HTERT RPE-1 (cell line): Measurements from ENCODE around the gene ZBTB8OS.
"Not testable (repeated sequence)": the region's sequence is repeated elsewhere in the genome, so short reads cannot be mapped to it uniquely, and the experiment has no call there.

Source experiments
- in situ Hi-C: fragments of 300-500 bp; cut with MboI; formaldehyde crosslinking; loops from 4 replicates; pipeline ENCODE4 v1.14.3; 2020; ENCODE audit warnings: low sequenced_read_pairs

Gene ZBTB8OS

DNA sequence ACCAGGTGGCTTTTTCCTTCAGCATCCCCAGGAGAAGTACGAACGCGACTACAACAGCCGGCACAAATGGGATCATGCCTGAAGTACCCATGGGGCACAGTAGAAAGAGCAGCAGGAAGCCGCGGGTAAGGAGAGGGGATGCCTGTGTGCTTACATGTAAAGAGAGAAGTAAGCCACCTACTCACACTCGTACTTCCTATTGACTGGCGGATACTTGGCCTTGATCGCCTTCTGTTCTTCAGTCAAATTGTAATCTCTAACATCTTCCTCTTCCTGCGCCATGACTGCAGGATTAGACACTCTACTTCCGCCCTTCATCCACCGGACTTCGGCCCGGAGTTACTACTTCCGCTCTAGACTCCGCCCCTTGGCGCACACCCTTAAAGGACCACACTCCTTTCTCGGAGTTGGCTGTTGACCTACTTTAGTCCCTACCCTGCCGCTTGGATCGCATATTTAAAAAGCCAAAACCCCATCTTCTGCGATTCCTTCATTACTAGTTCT lies at the start of gene ZBTB8OS:
Gene ZBTB8OS, minus strand, starts transcription at position 303 of the 504 bp plus-strand sequence. Its CDS starts 21 bp downstream, at position 282.
- in situ Hi-C loops = no loop called here

DNA sequence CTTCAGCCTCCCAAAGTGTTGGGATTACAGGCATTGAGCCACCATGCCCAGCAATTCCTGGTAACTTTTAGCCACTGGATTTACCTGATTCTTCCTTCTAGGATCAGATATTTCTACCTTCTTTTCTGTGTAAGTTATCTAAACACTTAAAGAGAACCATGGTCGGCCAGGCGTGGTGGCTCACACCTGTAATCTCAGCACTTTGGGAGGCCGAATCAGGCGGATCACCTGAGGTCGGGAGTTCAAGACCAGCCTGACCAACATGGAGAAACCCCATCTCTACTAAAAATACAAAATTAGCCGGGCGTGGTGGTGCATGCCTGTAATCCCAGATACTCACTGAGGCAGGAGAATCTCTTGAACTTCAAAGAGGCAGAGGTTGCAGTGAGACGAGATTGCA lies 46.6 kb upstream of the ZBTB8OS start:
- in situ Hi-C loops = not testable (repeated sequence)

DNA sequence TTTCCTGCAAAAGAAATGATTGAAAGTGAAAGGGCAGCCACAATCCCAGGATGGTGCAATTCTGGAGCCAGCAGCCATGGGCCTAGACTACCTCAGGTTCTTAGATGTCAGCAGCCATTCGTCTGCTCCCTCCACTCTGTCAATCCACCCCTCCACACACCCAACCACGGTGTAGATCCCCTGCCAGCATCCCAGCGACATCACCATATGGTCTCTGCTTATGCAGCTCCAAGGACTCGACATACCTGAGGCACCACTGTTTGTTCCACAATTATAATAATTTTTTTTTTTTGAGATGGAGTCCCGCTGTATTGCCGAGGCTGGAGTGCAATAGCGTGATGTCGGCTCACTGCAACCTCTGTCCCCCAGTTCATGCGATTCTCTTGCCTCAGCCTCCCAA lies 45.7 kb upstream of the ZBTB8OS start:
- in situ Hi-C loops = no loop called here

DNA sequence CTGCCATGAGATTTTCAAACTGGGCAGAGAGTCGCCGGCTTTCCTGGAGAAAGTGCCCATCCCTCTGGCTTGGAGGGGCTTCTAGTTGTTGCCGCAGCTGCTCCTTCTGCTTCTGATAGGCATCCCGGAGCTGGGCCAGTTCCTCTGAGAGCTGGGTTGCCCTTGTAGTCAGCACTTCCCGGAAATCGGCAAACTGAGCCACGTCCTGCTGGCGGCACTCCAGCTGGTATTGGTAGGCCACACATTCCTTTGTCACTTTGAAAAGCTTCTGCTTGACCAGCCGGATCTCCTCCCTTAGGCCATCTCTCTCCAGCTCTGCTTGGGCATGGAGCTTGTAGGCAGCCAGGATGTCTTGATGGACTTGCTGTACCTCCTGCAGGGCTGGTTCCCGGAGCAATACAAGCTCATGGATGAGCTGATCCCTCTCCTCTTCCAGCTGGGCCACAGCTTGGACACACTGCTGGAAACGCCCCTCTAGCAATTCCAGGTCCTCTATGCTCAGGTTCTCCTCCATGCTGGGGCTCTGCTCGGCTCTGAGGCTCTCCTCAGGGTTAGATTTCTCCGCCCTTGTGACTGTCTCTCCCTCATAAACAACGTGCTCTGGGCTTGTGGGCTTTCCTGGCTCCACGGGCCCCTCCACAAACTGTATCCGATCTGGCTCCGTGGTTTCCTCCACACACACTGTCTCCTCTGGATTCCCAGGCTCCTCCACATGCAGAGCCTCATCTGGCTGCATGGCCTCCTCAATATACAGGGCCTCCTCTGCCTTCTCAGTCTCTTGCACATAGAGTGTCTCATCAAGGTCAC lies 45.0 kb upstream of the ZBTB8OS start:
- in situ Hi-C loops = no loop called here

DNA sequence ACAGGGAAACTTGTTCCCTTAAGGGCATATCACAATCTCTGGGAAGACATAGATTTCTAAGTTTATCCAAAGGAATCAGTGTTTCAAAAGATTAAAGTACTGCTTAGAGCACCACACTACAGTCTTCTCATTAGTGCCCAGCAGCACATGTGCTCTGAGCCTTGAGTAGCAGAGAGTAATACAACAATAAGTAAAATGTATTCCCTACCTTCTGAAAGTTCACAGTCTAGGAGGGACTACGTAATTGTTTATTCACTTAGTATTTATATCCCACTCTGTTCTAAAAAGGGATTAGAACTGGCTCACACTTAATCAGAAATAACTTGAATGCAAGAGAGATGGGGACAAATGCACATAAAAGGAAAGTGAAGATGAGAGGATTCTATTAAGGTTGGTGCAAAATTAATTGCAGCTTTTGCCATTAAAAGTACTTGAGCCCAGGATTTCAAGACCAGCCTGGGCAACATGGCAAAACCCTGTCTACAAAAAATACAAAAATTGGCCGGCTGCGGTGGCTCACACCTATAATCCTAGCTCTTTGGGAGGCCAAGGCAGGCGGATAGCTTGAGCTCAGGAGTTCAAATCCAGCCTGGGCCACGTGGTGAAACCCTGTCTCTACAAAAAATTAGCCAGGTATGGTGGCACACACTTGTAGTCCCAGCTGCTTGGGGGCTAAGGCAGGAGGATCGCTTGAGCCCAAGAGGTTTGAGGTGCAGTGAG lies 43.3 kb upstream of the ZBTB8OS start:
- in situ Hi-C loops = no loop called here

DNA sequence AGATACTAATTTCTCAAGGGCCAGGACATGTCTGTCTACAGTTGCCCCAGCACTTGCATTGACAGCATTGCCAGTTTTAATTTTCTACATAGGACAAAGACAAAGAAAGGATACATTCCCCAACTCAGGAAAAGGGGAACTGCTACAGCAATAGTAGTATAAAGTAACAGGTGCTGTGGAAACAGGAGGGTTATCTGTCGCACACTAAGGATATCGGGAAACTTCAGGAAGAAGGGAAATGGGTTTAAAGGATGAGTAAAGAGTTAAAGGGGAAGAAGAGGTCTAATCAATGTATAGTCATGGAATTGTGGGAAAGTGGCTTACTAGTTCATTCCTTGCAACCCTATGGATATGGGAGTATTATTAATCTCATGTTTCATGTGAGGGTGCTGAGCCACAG lies 36.0 kb upstream of the ZBTB8OS start:
- in situ Hi-C loops = no loop called here

DNA sequence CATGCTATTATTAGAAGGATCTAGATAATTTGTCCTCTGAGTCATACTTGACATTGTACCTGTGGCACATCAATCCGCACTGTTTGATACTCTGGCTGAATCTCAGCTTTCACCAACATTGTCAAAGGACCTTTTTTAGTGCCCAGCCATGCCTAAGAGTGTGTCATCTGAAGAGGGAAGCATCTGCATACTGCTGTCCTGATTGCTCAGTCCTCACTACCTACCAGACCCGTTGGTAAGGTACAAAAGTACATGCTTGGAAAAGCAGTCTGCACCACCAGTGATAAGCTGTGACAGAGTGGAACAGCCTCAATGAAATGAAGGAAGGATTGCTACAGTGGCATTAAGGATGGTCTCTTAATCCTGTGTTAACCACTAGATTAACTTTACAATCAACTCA lies 35.1 kb upstream of the ZBTB8OS start:
- in situ Hi-C loops = no loop called here

DNA sequence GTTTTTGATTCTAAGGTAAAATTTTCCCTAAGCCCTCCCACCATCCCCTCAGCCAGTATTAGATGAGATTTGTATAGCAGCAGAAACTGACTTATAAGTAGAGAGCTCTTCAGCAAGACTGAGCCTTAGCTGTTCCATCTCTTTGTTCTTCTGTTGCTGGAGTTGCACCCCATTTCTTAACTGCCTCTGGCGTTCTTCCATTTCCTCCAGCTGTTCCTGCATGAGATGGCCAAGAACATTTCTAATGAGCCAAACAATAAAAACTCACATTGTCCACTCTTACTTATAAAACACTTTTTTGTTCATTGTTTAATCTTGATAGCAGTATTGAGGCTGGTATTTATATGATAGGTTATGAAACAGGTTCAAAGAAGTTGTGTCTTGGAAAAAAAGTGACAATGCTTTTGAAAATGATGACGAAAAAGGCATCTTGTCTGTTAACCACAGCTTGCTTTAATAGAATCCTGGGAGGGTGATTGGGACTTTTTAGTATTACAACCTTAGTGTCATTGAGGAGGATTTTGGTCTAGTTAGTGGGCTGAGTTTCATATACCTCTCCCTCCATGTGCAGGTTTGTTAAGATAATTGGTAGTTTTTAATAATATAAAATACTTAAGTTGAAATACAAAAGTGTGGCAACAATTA lies 33.9 kb upstream of the ZBTB8OS start:
- in situ Hi-C loops = no loop called here

DNA sequence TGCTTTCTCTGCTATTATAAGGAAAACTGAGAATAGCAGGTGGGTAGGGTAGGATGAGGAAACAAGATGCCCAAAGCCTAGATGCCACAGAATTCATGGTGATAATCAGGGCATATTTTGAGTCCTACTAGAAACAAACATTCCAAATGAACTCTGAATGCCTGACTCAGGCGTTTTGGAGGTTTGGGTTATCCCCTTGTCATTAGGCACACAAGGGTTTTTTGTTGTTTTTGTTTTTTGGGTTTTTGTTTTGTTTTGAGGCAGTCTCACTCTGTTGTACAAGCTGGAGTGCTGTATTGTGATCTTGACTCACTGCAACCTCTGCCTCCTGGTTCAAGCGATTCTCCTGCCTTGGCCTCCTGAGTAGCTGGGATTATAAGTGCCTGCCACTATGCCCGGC lies 33.0 kb upstream of the ZBTB8OS start:
- in situ Hi-C loops = no loop called here

DNA sequence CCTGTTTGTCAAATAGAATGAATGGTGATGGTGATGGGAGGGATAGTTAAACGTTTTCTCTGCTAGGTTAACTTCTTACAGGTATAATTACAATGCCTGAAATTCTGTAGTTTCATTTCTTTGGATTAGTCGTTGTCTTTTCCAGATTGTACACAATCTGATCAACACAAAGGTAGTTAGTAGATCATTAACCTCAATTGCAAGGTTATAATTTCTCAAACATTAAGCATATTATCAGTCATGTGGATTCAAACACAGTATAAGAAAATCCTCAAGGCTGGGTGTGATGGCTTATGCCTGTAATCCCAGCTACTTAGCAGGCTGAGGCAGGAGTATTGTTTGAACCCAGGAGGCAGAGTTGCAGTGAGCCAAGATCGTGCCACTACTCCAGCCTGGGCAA lies 31.6 kb upstream of the ZBTB8OS start:
- in situ Hi-C loops = no loop called here

DNA sequence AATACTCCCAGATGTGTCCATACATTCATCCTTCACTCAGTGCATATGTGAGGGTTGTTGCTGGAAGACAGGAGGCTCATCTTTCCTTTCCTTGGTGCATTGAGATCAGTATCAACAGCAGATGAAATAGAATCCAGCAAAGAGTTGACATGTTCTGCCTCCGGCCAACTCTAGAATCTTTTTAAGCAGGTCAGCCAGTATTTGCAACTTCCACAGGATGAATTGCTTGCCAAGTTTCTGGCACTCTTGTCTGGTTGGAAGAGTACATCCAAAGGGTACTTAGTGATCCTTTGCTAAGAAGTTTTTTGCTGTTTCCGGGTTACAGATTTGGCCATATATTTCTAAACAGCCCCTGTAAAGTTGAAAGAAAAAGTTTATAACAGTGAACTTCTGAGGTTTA lies 31.2 kb upstream of the ZBTB8OS start:
- in situ Hi-C loops = no loop called here

DNA sequence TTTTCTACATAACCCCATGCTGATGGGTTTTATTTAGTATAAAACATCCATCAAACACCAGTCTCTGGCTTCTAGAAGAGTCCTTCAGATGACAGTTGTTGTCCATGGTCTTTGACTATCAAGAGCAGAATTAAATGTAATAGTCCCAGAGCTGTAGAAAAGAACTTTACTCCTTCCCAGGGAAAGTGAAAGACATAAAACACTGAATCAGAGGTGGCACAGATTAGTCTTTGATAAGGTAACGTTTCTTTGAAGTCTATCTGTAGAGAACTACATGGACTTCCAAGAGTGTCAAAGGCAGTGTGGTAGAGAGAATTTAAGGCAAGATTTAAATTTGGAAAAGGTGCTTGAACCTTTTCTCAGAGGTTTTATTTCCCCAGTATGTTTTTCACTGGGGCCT lies 30.3 kb upstream of the ZBTB8OS start:
- in situ Hi-C loops = no loop called here

DNA sequence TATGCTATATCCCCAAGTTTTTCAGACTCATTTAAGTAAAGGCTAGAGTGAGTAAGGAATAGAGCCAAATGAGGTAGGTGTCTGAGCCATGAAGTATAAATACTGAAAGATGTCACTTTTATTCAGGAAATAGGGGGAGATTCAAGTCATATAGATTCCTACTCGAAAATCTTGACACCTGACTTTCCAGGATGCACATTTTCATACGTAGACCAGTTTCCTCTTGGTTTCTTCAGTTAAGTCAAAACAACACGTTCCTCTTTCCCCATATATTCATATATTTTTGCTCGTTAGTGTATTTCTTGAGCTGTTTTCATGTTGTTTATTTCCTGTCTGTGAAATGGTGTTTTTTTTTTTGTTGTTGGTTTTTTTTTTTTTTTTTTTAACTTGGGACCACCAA lies 29.6 kb upstream of the ZBTB8OS start:
- in situ Hi-C loops = not testable (repeated sequence)

DNA sequence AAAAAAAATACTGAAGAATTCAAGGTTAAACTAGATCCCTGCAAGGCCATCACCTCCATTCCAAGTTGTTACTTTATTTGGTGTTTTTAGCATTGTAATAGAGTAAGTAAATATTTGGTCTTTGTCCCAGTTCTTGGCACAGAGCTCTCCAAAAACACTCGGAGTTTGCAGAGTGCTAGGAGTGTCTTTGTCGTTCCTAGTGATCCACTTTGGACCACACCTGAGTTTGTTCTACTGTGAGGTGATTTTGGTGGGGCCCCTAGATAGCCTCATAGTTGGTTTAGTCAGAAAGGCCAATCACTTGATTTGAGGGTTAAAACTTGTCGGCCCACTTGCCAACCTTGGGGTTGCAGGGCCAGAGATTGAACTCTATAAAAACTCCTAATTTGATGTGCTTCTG lies 26.6 kb upstream of the ZBTB8OS start:
- in situ Hi-C loops = no loop called here

DNA sequence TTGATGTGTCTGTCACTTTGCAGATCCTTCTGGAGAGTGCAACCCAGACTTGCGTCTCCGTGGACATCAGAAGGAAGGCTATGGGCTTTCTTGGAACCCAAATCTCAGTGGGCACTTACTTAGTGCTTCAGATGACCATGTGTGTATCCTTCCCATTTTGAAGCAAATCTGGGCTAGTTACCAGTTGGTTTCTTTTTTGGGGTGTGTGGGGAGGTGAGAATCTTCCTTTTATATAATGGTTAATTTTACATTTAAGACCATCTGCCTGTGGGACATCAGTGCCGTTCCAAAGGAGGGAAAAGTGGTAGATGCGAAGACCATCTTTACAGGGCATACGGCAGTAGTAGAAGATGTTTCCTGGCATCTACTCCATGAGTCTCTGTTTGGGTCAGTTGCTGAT lies 18.4 kb upstream of the ZBTB8OS start:
- in situ Hi-C loops = not testable (repeated sequence)

DNA sequence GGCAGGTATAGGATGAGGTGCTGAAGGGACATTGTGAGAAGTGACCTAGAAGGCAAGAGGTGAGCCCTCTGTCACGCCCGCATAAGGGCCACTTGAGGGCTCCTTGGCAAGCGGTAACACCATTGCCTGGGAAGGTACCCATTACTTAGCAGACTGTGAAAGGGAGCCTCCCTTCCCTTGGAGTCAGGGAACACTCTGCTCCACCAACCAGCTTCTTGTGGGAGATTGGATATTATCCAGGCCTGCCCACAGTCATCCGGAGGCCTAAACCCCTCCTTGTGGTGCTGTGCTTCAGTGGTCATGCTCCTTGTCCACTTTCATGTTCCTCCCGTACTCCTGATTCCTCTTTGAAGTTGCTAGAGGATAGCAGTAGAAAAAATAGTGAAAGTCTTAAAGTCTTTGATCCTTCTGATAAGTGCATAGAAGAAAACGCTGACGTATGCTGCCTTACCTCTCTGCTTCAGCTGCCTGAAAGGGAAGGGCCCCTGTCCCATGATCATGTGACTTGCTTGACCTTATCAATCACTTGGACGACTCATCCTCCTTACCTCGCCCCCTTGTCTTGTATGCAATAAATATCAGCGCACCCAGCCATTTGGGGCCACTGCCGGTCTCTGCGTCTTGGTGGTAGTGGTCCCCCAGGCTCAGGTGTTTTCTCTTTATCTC lies 16.7 kb upstream of the ZBTB8OS start:
- in situ Hi-C loops = no loop called here

DNA sequence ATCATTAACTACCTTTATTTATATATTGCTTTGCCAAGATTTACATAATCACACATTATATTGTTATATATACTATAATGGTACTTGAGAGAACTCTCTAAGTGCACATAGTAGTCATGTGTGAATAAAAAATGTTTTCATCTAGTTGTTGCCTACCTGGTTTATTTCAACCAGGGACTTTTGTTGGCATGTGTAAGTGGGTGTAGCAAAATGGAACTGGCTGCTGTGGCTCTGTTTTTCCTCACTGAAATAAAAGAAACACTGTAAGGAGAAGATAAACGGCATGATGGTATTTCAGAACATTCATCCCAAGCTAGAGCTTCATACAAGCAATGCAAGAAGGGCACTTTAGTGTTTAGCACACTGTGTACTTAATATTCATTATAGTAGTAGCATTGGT lies 15.6 kb upstream of the ZBTB8OS start:
- in situ Hi-C loops = no loop called here

DNA sequence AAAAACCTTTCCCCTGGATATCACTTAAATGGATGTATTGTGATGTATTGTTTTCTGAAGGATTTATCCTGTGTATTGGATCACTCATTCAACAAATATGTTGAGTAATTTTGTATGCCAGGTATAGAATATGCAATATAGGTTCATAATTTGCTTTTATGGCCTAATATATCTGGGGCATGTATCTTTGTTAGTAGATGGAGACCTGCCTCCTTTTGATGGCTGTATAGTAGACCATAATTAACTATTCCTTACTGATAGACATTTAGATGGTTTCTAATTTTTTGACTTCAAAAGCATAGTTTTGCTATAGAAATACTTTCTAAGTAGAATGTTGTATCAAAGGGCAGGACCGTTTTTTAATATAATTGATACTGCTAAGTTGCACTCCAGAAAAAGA lies 9.2 kb upstream of the ZBTB8OS start:
- in situ Hi-C loops = no loop called here

DNA sequence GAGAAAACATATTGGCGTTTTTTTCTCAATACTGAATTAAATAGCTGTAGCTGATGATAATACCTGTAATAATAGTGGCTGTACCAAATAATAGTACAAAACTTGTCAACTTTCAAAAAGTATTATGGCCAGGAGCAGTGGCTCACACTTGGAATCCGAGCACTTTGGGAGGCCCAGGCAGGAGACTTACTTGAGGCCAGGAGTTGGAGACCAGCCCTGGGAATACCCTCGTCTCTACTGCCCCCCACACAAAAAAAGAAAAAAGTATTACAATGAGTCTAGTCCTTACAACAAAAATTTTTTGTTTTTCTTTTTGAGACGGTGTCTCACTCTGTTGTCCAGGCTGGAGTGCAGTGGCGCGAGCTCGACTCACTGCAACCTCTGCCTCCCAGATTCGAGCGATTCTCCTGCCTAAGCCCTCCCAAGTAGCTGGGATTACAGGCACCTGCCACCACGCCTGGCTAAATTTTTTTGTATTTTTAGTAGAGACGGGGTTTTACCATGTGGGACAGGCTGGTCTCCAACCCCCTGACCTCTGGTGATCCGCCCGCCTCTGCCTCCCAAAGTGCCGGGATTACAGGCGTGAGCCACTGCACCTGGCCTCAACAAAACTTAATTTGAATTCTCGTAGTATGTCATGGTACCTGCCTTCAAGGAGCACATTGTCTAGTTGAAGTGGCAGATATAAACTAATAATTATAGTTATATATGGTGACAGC lies 2.1 kb upstream of the ZBTB8OS start:
- in situ Hi-C loops = no loop called here

DNA sequence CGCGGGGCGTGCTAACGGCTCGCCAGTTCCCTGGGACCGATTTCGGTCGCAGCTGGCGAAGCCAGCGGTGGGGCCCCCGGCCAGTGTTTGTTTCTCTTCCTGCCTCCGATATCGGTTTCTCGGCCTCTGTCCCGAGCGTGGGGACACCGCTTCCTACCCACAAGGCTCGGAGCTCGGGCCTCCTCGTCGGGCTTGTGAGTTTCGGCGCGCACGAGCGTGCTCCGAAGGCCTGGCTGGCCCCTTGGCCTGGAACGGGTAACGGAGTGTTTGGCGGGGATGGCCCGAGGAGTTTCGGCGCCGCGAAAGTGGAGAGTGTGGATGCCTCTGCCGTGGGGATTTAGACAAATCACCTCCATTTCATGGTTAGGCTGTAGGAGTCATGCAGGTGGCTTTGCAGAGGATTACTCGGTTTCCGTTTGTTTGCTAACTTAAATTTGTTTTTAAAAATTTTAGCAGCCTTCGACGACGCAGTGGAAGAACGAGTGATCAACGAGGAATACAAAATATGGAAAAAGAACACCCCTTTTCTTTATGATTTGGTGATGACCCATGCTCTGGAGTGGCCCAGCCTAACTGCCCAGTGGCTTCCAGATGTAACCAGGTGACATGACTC lies 1.2 kb upstream of the ZBTB8OS start:
- in situ Hi-C loops = no loop called here
